Thymus (tissue), 11 donors: Measurements from ENCODE around the gene STAC. TPM values are rescaled to one million over a fixed set of nuclear protein-coding genes. Genes with fewer than 3 reads are reported as not detected.
"Not testable (repeated sequence)": the region's sequence is repeated elsewhere in the genome, so short reads cannot be mapped to it uniquely, and the experiment has no call there.

Source experiments
- DNase-seq, 9 donors: peaks; one replicate each; pipeline ENCODE4 v3.0.0-alpha.2; 2013; ENCODE audit warnings: low spot score in 9 of 9, low read depth in 6 of 9, missing footprints in 1 of 9
- H3K27ac ChIP-seq, 2 donors: one replicate each; pipeline ENCODE4 v1.5.1; 2013; ENCODE audit warnings: control low read depth in 1 of 2, low read depth in 1 of 2, low read length in 1 of 2, mild to moderate bottlenecking in 1 of 2, moderate library complexity in 1 of 2
- H3K27me3 ChIP-seq, 2 donors: one replicate each; pipeline ENCODE4 v1.5.1; 2013; ENCODE audit warnings: low read length in 1 of 2; ENCODE audit not compliant: control insufficient read depth in 2 of 2, insufficient read depth in 1 of 2
- H3K36me3 ChIP-seq, 2 donors: one replicate each; pipeline ENCODE4 v1.5.1; 2013; ENCODE audit warnings: low read length in 1 of 2, mild to moderate bottlenecking in 1 of 2, moderate library complexity in 1 of 2; ENCODE audit not compliant: control insufficient read depth in 2 of 2, insufficient read depth in 2 of 2
- H3K4me1 ChIP-seq, 2 donors: one replicate each; pipeline ENCODE4 v1.5.1; 2013; ENCODE audit warnings: low read length in 2 of 2; ENCODE audit not compliant: control insufficient read depth in 2 of 2, insufficient read depth in 2 of 2
- H3K4me3 ChIP-seq, 2 donors: one replicate each; pipeline ENCODE4 v1.5.1; 2013; ENCODE audit warnings: low read length in 2 of 2, control low read depth in 1 of 2, mild to moderate bottlenecking in 1 of 2
- H3K9me3 ChIP-seq, 2 donors: one replicate each; pipeline ENCODE4 v1.5.1; 2013; ENCODE audit warnings: low read length in 1 of 2, mild to moderate bottlenecking in 1 of 2; ENCODE audit not compliant: control insufficient read depth in 2 of 2, insufficient read depth in 1 of 2
- WGBS: extraction: QIAGEN DNeasy Blood & Tissue Kit; methylation state at CpG from one replicate; pipeline ENCODE4 v1.1.7; 2013; 5-methylcytosine and 5-hydroxymethylcytosine counted together
- polyA plus RNA-seq: library from polyadenylated mRNA; stranded (reverse); fragments of 200-250 nt; gene quantifications from one replicate; pipeline ENCODE4 v1.2.3, GENCODE V29; 2013
- total RNA-seq: library from RNA; stranded (reverse); fragments of 120-200 nt; gene quantifications from one replicate; pipeline ENCODE4 v1.2.4, GENCODE V29; 2013
- donor health status: healthy.

Gene STAC
- total and polyA plus RNA-seq, 2 donors: 0.80 to 1.7 TPM

DNA sequence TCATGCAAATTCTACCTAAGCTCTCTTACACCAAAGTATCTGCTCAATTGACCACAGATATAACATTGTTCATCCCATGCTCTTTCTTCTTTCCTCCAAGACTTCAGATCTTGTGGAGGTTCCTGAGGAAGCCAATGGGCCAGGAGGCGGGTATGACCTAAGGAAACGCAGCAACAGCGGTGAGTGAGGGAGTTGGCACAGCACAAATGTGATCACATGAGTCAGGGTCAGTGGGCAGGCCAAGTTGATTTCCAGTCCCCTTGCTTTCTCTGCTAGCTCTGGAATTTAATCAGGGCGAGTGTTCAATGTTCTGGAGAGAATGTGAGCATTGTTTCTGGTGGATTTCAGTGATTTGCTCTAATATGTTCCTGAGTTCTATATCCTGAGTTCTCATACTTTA is 112.7 kb downstream of the STAC start:
- no peaks in the 10 kb centered on the region for H3K9me3 ChIP-seq
- WGBS: 93% methylated on average over 4 of the region's 4 CpGs

DNA sequence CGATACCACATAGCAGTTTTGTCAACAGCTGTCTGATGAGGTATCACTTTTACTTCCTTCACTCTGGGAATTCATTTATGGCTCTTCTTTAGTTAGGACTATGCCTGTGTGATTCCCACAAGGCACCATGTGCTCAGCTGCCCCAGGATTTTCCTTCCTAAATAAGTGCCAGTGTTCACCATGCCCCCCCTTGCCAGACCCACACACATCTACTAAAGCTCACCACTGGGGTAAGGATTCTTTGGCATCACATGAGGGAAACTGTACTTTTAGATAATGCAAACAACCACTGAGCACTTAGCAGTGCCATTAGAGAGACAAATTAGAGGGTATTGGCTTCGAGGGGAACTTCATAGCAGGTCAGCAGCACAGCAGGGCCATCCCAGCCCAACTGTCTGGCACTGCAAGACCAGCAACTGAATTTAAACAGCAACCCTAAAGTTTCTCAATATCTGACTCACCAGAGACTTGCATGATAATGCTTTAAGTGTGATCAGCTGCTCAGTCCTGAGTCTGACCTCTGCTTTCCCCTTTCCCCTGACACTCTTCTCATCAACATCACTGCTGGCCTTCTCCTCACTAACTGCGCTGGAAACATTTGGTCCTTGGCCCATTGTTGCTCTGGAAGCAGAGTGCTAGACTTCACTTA is 114.3 kb downstream of the STAC start:
- no peaks in the 10 kb centered on the region for H3K4me1 ChIP-seq
- no peaks in the 10 kb centered on the region for H3K9me3 ChIP-seq
- DNase-seq: no peak
- no peaks in the 10 kb centered on the region for H3K27me3 ChIP-seq
- no peak overlapping the region for H3K4me3 ChIP-seq
- no peaks in the 10 kb centered on the region for H3K36me3 ChIP-seq
- no peak overlapping the region for H3K27ac ChIP-seq
- WGBS: 95% methylated on average over 3 of the region's 3 CpGs

More for the DNA sequence above, 112.7 kb downstream of the STAC start:
- Histone ChIP-seq H3K4me1 (no peaks in the 10 kb centered on the region), H3K27ac (no peak overlapping the region), H3K27me3 (no peaks in the 10 kb centered on the region), H3K4me3 (no peak overlapping the region), H3K36me3 (no peaks in the 10 kb centered on the region)
- DNase-seq: no peak

DNA sequence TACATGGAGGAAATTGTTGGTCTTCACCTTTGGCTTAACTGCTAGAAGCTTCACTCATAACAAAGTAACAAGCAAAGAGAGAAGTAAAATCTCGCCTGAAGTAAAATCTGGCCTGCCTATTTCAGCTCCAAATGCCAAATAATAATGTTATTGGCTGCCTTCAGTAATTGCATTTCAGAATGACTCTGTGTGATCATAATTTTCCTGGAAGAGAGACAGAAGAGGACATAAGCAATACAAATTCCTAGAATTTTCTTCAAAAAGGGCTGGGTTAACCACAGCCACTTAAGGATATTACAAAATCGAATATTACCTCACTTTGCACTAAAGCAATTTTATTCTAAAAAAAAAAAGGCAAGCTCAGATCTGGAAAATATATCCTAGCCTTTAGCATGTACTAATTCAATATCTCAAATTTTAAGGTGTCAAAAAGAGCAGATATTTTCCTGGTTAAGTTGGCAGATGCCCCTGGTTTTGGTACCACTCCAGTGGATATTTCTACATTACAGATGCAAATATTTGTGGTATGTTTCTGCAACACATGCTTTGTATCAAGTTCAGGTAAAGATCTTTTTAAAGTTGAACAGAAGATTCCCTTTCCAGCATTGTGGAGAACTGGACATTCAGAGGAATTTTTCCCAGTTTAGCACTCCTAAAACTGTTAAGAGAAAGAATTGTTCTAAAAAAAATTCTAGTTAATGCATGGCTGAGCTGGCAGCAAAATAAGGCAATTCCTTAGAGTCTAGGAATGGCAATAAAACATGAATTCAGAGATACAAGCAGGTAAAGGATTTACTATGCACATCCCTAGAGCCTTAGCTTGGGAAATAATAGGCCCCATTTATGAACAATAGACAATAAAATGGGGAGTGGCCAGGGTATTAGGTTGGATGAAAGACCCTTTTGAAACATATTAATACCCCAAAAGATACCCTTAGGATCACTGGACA is 116.7 kb downstream of the STAC start:
- 75% methylated on average over 2 of the region's 2 CpGs for WGBS
- Histone ChIP-seq H3K9me3 (no peaks in the 10 kb centered on the region), H3K27me3 (no peaks in the 10 kb centered on the region), H3K4me1 (no peaks in the 10 kb centered on the region), H3K36me3 (no peaks in the 10 kb centered on the region), H3K27ac (no peak overlapping the region), H3K4me3 (no peak overlapping the region)
- DNase-seq: no peak

DNA sequence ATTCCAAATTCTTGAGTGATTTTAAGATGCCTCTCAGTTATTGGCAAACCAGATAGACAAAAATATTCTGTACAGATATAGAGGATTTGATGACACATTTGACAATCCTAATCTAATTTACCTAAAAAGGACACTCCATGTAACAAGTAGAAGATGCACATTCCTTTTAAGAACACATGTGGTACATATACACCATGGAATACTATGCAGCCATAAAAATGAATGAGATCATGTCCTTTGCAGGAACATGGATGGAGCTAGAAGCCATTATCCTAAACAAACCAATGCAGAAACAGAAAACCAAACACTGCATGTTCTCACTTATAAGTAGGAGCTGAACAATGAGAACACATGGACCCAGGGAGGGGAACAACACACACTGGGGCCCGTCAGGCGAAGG is 119.7 kb downstream of the STAC start:
- not testable (repeated sequence) for H3K27me3 ChIP-seq, H3K36me3 ChIP-seq, H3K4me3 ChIP-seq, DNase-seq, H3K4me1 ChIP-seq, H3K27ac ChIP-seq, H3K9me3 ChIP-seq
- WGBS: 95% methylated on average over 2 of the region's 2 CpGs

DNA sequence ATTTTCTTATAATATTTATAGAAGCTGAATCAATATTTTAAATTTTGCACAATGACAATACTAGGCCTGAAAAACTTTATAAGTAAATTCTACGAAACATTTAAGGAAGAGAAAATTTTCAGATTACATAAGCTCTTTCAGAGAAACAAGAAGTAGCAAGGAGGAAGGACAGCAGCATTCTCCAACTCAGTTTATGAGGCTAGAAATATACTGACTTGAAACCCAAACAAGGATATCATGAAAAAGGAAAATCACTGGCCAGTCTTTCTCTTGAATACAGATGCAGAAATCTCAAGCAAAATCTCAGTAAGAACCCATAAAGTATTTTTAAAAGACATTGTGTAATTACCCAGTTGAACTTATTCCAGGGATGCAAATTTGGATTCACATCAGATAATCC is 121.3 kb downstream of the STAC start:
- H3K36me3 ChIP-seq: no peaks in the 10 kb centered on the region
- no peaks in the 10 kb centered on the region for H3K4me1 ChIP-seq
- no peak for DNase-seq
- WGBS: 96% methylated on average over 1 of the region's 1 CpG
- no peaks in the 10 kb centered on the region for H3K9me3 ChIP-seq
- no peaks in the 10 kb centered on the region for H3K27me3 ChIP-seq
- no peak overlapping the region for H3K4me3 ChIP-seq
- H3K27ac ChIP-seq: no peak overlapping the region

DNA sequence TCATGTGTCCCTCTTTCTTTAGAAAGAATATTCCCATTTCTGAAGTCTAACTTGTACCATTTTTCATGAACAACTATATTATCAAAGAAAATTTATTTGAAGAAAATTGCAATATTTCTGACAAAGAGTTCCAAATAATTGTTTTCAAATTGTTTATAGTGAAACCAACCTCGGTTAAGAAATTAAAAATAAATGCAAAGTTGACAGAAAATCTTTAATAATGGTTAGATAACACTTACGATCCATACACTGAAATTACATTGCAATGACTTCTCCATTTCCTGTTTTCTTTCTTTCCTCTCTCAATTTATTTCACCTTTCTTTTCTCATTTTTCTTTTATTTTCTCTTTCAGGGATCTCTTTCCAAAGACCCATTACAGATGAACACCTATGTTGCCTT is 125.1 kb downstream of the STAC start:
- Histone ChIP-seq H3K4me3 (no peak overlapping the region), H3K27ac (no peak overlapping the region), H3K4me1 (no peaks in the 10 kb centered on the region), H3K36me3 (no peaks in the 10 kb centered on the region), H3K9me3 (no peaks in the 10 kb centered on the region), H3K27me3 (no peaks in the 10 kb centered on the region)
- no peak for DNase-seq
- WGBS: 96% methylated on average over 2 of the region's 2 CpGs

DNA sequence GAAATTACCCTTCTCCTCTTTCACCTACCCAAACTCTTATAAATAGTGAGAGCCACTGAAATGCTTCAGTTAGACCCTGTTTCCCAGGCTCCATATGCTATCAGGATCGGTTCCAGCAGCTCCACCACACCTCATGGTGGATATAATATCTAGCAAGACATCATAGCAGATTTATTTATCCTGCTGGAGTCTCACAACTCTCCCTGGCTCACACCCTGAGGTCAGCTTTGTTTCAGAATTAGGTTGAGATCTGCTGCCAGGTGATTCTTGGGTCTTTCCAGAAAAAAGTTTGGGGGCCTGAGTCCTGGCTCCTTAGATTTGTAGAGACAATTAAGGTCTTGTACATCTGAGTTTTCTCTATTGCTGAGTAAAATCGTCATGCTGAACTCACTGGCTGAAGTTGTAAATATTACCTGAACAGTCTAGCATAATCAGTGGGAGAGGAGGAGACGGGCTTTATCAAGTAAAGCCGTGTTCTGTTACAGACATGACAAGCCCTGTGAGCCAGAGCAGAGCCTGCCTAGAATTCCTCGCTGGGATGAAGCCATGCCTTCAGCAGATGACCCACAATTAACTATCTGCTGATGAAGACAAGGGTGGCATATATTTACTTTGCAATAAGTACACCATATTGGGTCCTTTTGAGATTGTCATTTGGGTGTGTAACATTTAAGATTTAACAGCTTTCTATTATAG is 131.6 kb downstream of the STAC start:
- WGBS: 94% methylated on average over 5 of the region's 5 CpGs
- H3K27me3 ChIP-seq: no peaks in the 10 kb centered on the region
- H3K4me1 ChIP-seq: no peaks in the 10 kb centered on the region
- peak overlapping the region in 1 of 2 donors; percentile 26 for H3K27ac ChIP-seq
- no peak overlapping the region for H3K4me3 ChIP-seq
- no peaks in the 10 kb centered on the region for H3K36me3 ChIP-seq
- no peak for DNase-seq
- H3K9me3 ChIP-seq: no peaks in the 10 kb centered on the region

DNA sequence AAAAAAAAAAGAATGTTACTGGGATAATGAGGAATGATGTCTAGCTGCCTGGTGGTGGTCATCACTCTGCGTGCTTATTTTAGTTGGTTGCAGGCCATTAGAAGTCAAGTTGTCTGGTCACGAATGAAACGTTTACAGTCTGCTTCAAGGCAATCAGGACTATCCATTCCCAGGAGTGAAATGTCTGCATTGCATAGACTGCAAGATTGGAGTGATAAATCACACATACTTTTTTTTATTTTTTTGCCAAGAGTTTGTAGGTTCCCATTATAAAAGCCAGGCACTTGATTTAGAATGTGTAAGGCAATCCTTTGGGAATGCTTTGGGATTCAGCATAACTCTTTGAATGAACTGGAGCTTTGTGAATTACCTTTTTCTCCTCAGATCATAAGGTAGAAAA is 132.3 kb downstream of the STAC start:
- no peak overlapping the region for H3K27ac ChIP-seq
- H3K36me3 ChIP-seq: no peaks in the 10 kb centered on the region
- DNase-seq: no peak
- H3K4me3 ChIP-seq: no peak overlapping the region
- no peaks in the 10 kb centered on the region for H3K9me3 ChIP-seq
- H3K4me1 ChIP-seq: no peaks in the 10 kb centered on the region
- no peaks in the 10 kb centered on the region for H3K27me3 ChIP-seq
- WGBS: 81% methylated on average over 3 of the region's 3 CpGs

DNA sequence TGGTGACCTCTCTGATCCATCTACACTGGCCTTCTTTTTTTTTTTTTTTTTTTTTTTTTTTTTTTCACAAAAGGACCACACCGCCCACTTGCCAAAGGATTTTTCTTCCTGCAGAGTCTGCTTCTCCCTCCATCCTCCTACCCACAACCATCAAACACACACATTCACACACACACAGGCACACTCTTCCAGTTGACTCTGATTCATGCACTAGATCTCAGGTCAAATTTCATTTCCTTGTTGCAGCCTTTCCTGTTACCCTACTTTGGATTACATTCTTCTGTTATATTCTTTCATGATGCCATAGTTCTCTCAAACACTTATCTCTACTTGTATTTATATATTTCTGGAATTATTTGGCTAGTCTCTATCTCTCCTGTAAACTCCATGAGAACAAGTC is 133.9 kb downstream of the STAC start:
- Histone ChIP-seq H3K9me3 (no peaks in the 10 kb centered on the region), H3K27me3 (no peaks in the 10 kb centered on the region), H3K27ac (no peak overlapping the region), H3K36me3 (no peaks in the 10 kb centered on the region), H3K4me1 (no peaks in the 10 kb centered on the region), H3K4me3 (no peak overlapping the region)
- no peak for DNase-seq
- 94% methylated on average over 1 of the region's 1 CpG for WGBS
